ENCODE measurements around the gene MRPL2.

GRCh38 chr6:43090559-43090956 is 31.3 kb upstream of the MRPL2 start:
- TF ChIP-seq CTCF (conservative IDR thresholded peaks at IDR 0.05 in 1 of 2, IDR thresholded peaks at IDR 0.05 in 1 of 2; ENCODE audit: low read depth in 1 of 2, low read length in 2 of 2) (no peak), EZH2 (IDR thresholded peaks at IDR 0.05; ENCODE audit: low read length, missing control alignments) (no peak)

All from fibroblast of lung (primary cell).